CD14-positive monocyte (primary cell): ENCODE results near the gene LBHD2. TPM values are rescaled to one million over a fixed set of nuclear protein-coding genes. Genes with fewer than 3 reads are reported as not detected.

ENCODE experiments used
- DNase-seq, 3 donors: peaks; one replicate each; pipeline ENCODE4 v3.0.0-alpha.2; 2011 to 2022
- H2AFZ ChIP-seq: 2 replicates; pipeline ENCODE4 v1.6.0; 2012; ENCODE audit warnings: mild to moderate bottlenecking, low read depth, low read length, inconsistent platforms; ENCODE audit not compliant: insufficient read depth, poor library complexity, severe bottlenecking
- H3K27ac ChIP-seq, 2 donors: 1 replicate in 1 of 2; 2 replicates in 1 of 2; pipeline ENCODE4 v1.5.1; 2012 to 2013; ENCODE audit warnings: low read length in 2 of 2, control low read depth in 1 of 2, inconsistent platforms in 1 of 2, low read depth in 1 of 2, mild to moderate bottlenecking in 1 of 2
- H3K27me3 ChIP-seq, 2 donors: one replicate each; pipeline versions ENCODE4 v1.6.0 to v1.6.1; 2011 to 2013; ENCODE audit warnings: low read length in 2 of 2; ENCODE audit not compliant: control insufficient read depth in 2 of 2, insufficient read depth in 2 of 2
- H3K36me3 ChIP-seq, 2 donors: replicated peaks in 1 of 2; 1 replicate in 1 of 2; 2 replicates in 1 of 2; pipeline versions ENCODE4 v1.5.1 to v1.6.1; 2012 to 2013; ENCODE audit warnings: low read length in 2 of 2, control low read depth in 1 of 2, inconsistent platforms in 1 of 2, mild to moderate bottlenecking in 1 of 2; ENCODE audit not compliant: insufficient read depth in 2 of 2, control insufficient read depth in 1 of 2
- H3K4me1 ChIP-seq, 2 donors: 1 replicate in 1 of 2; 2 replicates in 1 of 2; pipeline versions ENCODE4 v1.5.1 to v1.6.1; 2012 to 2013; ENCODE audit warnings: low read length in 2 of 2, control low read depth in 1 of 2, inconsistent platforms in 1 of 2, mild to moderate bottlenecking in 1 of 2, moderate library complexity in 1 of 2; ENCODE audit not compliant: insufficient read depth in 2 of 2, control insufficient read depth in 1 of 2
- H3K4me2 ChIP-seq: replicated peaks from 2 replicates; pipeline ENCODE3; 2012; ENCODE audit warnings: low read length, moderate library complexity, mild to moderate bottlenecking; ENCODE audit not compliant: poor library complexity, severe bottlenecking; ENCODE audit errors: extremely low read depth
- H3K4me3 ChIP-seq, 3 experiments: fragments of 200-600 bp in 1 of 3; sonication (generic) in 1 of 3; replicated peaks in 1 of 3; 1 replicate in 2 of 3; 2 replicates in 1 of 3; pipeline ENCODE4 v1.5.1; 2011 to 2013; ENCODE audit warnings: low read length in 3 of 3, mild to moderate bottlenecking in 3 of 3, control low read depth in 2 of 3, low read depth in 2 of 3, inconsistent platforms in 1 of 3, moderate library complexity in 1 of 3
- H3K79me2 ChIP-seq: 2 replicates; pipeline ENCODE4 v1.6.0; 2012; ENCODE audit warnings: mild to moderate bottlenecking, control low read depth, inconsistent platforms, low read length, moderate library complexity; ENCODE audit not compliant: insufficient read depth
- H3K9ac ChIP-seq: 2 replicates; pipeline ENCODE4 v1.6.0; 2017; ENCODE audit warnings: low read length, mild to moderate bottlenecking; ENCODE audit not compliant: insufficient read depth, poor library complexity, severe bottlenecking
- H3K9me3 ChIP-seq, 2 donors: replicated peaks in 1 of 2; 1 replicate in 1 of 2; 2 replicates in 1 of 2; pipeline versions ENCODE4 v1.5.1 to v1.6.1; 2012 to 2013; ENCODE audit warnings: low read length in 2 of 2, control low read depth in 1 of 2; ENCODE audit not compliant: control insufficient read depth in 1 of 2, insufficient read depth in 1 of 2
- H4K20me1 ChIP-seq: 2 replicates; pipeline ENCODE4 v1.6.0; 2012; ENCODE audit warnings: mild to moderate bottlenecking, low read length, control low read depth, moderate library complexity; ENCODE audit not compliant: insufficient read depth
- H3K27ac Mint-ChIP-seq, 7 donors: one replicate each; pipeline ENCODE4 v1.8.0; 2020; ENCODE audit warnings: mild to moderate bottlenecking in 7 of 7, mixed read lengths in 7 of 7, moderate library complexity in 6 of 7, inconsistent platforms in 2 of 7
- H3K27me3 Mint-ChIP-seq, 3 donors: one replicate each; pipeline ENCODE4 v1.8.0; 2021 to 2022; ENCODE audit warnings: low read depth in 3 of 3, mild to moderate bottlenecking in 3 of 3, mixed read lengths in 3 of 3, moderate library complexity in 3 of 3, inconsistent platforms in 1 of 3
- H3K36me3 Mint-ChIP-seq, 2 donors: one replicate each; pipeline ENCODE4 v1.8.0; 2020; ENCODE audit warnings: mixed read lengths in 2 of 2, inconsistent platforms in 1 of 2, mild to moderate bottlenecking in 1 of 2
- H3K4me1 Mint-ChIP-seq: one replicate; pipeline ENCODE4 v1.8.0; 2020; ENCODE audit warnings: mild to moderate bottlenecking, mixed read lengths
- H3K4me3 Mint-ChIP-seq, 2 donors: one replicate each; pipeline ENCODE4 v1.8.0; 2020; ENCODE audit warnings: mild to moderate bottlenecking in 2 of 2, mixed read lengths in 2 of 2, moderate library complexity in 1 of 2
- H3K9me3 Mint-ChIP-seq, 7 donors: one replicate each; pipeline ENCODE4 v1.8.0; 2020 to 2022; ENCODE audit warnings: mixed read lengths in 7 of 7, mild to moderate bottlenecking in 6 of 7, moderate library complexity in 6 of 7, inconsistent platforms in 2 of 7
- CTCF ChIP-seq: fragments of 200-600 bp; IDR thresholded peaks from one replicate; pipeline ENCODE4 v1.8.0; 2022; ENCODE audit warnings: antibody characterized with exemption, mild to moderate bottlenecking
- WGBS: methylation state at CpG from one replicate; pipeline ENCODE4 v1.1.5; 2013; ENCODE audit warnings: missing lambda C conversion rate; ENCODE audit not compliant: insufficient coverage; 5-methylcytosine and 5-hydroxymethylcytosine counted together
- intact Hi-C, 2 donors: fragments of 100-400 bp; cut with micrococcal nuclease; formaldehyde crosslinking; loops; one replicate each; pipeline versions ENCODE4 v1.15.0 to v1.15.1; 2023
- polyA plus RNA-seq, 3 donors: library from polyadenylated mRNA; depleted of rRNA in 1 of 3; unstranded in 2 of 3; stranded (reverse) in 1 of 3; fragments of 300-500 nt in 2 of 3; fragments of >200 nt in 1 of 3; fragmentation: Illumina TruSeq in 2 of 3; gene quantifications; 1 replicate in 2 of 3; 2 replicates in 1 of 3; pipeline ENCODE4 v1.2.3, GENCODE V29; 2012 to 2021

Gene LBHD2
- polyA plus RNA-seq, 3 donors = not detected

- Histone ChIP-seq H3K79me2 (no peaks in the 10 kb centered on the region), H3K9me3 (no peaks in the 10 kb centered on the region), H3K27ac (no peak overlapping the region), H3K4me3 (no peak overlapping the region), H4K20me1 (no peaks in the 10 kb centered on the region), H3K27me3 (peaks cover 0 to 7% of the 10 kb centered on the region in 2 donors), H3K36me3 (no peaks in the 10 kb centered on the region), H3K9ac (no peak overlapping the region), H3K4me2 (no peak overlapping the region), H2AFZ (no peak overlapping the region), H3K4me1 (no peaks in the 10 kb centered on the region)
- 64% methylated on average over 7 of the region's 9 CpGs for WGBS
- H3K27ac Mint-ChIP-seq = no peak overlapping the region
- DNase-seq = no peak
- H3K4me3 Mint-ChIP-seq = no peak overlapping the region
- no peaks in the 10 kb centered on the region for H3K36me3 Mint-ChIP-seq
- no peak for TF ChIP-seq CTCF
- peaks cover 17 to 32% (median 25%) of the 10 kb centered on the region in 3 donors for H3K27me3 Mint-ChIP-seq
- H3K9me3 Mint-ChIP-seq = peaks cover 0 to 2% (median 0%) of the 10 kb centered on the region in 7 donors
- peaks cover 5% of the 10 kb centered on the region for H3K4me1 Mint-ChIP-seq
- intact Hi-C loops = no loop called here
Measured at GRCh38 chr14:103066399-103066798, 17.6 kb upstream of the LBHD2 start.

DNA sequence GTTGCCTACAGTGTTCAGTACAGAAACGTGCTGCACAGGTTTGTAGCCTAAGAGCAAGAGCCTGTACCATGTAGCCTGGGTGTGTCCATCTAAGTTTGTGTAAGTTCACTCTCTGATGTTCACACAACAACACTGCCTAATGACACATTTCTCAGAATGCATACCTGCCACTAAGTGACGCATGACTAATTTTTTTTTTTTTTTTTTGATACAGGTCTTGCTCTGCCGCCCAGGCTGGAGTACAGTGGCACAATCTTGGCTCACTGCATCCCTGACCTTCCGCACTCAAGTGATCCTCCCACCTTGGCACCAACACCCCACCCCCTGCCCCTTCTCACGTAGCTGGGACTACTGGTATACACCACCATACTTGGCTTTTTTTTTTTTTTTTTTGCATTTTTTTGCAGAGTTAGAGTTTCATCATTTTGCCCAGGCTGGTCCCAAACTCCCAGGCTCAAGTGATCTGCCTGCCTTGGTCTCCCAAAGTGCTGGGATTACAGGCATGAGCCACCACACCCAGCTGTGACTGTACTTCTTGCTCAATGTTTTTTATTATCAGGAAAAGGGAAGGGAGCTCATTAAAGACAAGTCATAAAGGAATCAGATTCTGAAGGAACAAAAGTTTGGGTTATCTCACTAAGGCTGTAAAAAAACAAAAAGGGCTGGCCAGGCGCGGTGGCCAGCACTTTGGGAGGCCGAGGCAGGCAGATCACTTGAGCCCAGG, 16.6 kb upstream of the LBHD2 start:
- peak overlapping the region in 3 of 7 donors; percentile 43 to 75 (median 68) for H3K27ac Mint-ChIP-seq

More for the DNA sequence above, 16.6 kb upstream of the LBHD2 start:
- no peak for TF ChIP-seq CTCF
- Histone ChIP-seq H3K27me3 (peaks cover 0 to 4% of the 10 kb centered on the region in 2 donors), H3K9me3 (no peaks in the 10 kb centered on the region), H4K20me1 (no peaks in the 10 kb centered on the region), H3K27ac (no peak overlapping the region), H3K4me3 (no peak overlapping the region), H3K79me2 (no peaks in the 10 kb centered on the region), H3K9ac (no peak overlapping the region), H3K36me3 (no peaks in the 10 kb centered on the region), H3K4me1 (no peaks in the 10 kb centered on the region), H2AFZ (no peak overlapping the region), H3K4me2 (no peak overlapping the region)
- no peaks in the 10 kb centered on the region for H3K36me3 Mint-ChIP-seq
- peaks cover 17 to 27% (median 21%) of the 10 kb centered on the region in 3 donors for H3K27me3 Mint-ChIP-seq
- intact Hi-C loops = no loop called here
- H3K4me1 Mint-ChIP-seq = peaks cover 5% of the 10 kb centered on the region
- peaks cover 0 to 2% (median 0%) of the 10 kb centered on the region in 7 donors for H3K9me3 Mint-ChIP-seq
- WGBS = 100% methylated on average over 1 of the region's 8 CpGs
- no peak overlapping the region for H3K4me3 Mint-ChIP-seq
- DNase-seq = no peak
